A549 (cell line): Measurements from ENCODE around the gene RHBDL2. TPM values are rescaled to one million over a fixed set of nuclear protein-coding genes. Genes with fewer than 3 reads are reported as not detected.

ENCODE experiments used
- ATAC-seq, 2 experiments: fragments of 200-7000 bp in 1 of 2; fragments of >200 bp in 1 of 2; cut with Nextera tagmentation in 1 of 2; cut with Tn5 transposase in 1 of 2; 3 replicates each; pipeline versions ENCODE4 v1.8.0 to v1.9.1; 2018 to 2020; ENCODE audit warnings: mild to moderate bottlenecking in 1 of 2, moderate library complexity in 1 of 2
- CTCF ChIA-PET: fragments of 300-600 bp; sonication (Branson Sonifier 250); formaldehyde crosslinking; extraction: SDS; loops from one replicate; lab custom pipeline; 2021; ENCODE audit warnings: antibody characterized with exemption, inconsistent platforms; lab: Yijun Ruan, JAX
- POLR2A ChIA-PET: fragments of 350-600 bp; formaldehyde crosslinking; extraction: SDS; loops from one replicate; lab custom pipeline; 2021; ENCODE audit warnings: antibody characterized with exemption, inconsistent platforms; lab: Yijun Ruan, JAX
- DNase-seq, 2 experiments: peaks; one replicate each; pipeline versions ENCODE4 v3.0.0 to v3.0.0-alpha.2; 2011 to 2016; ENCODE audit warnings: low read depth in 1 of 2, low spot score in 1 of 2
- FAIRE-seq: peaks from 2 replicates; lab custom pipeline; 2011; peaks lifted over from hg19 to GRCh38; lab: Jason Lieb, UNC
- H3K27ac ChIP-seq, 2 experiments: fragments of >200 bp; sonication (Bioruptor Twin); formaldehyde crosslinking; 3 replicates each; pipeline ENCODE4 v1.5.1; 2016 to 2017
- H3K4me1 ChIP-seq: fragments of >200 bp; sonication (Bioruptor Twin); formaldehyde crosslinking; 3 replicates; pipeline ENCODE4 v1.6.1; 2016
- H3K4me2 ChIP-seq: fragments of >200 bp; sonication (Bioruptor Twin); formaldehyde crosslinking; 3 replicates; pipeline ENCODE4 v1.6.1; 2016
- H3K4me3 ChIP-seq: fragments of >200 bp; sonication (Bioruptor Twin); formaldehyde crosslinking; 3 replicates; pipeline ENCODE4 v1.5.1; 2016
- H3K9me3 ChIP-seq: fragments of >200 bp; sonication (Bioruptor Twin); formaldehyde crosslinking; 3 replicates; pipeline ENCODE4 v1.6.1; 2016
- BHLHE40 ChIP-seq: IDR thresholded peaks from 2 replicates; pipeline ENCODE4 v1.6.1; 2012; ENCODE audit warnings: low read depth, low read length, inconsistent platforms
- CBX8 ChIP-seq: fragments of 200-600 bp; sonication (generic); IDR thresholded peaks from 2 replicates; pipeline ENCODE4 v1.6.1; 2016
- CEBPB ChIP-seq, 2 experiments: fragments of >200 bp in 1 of 2; sonication (Bioruptor Twin) in 1 of 2; formaldehyde crosslinking in 1 of 2; IDR thresholded peaks; 2 replicates each; pipeline ENCODE4 v1.6.1; 2012 to 2016
- CHD4 ChIP-seq: fragments of 200-600 bp; sonication (generic); IDR thresholded peaks from 2 replicates; pipeline ENCODE4 v1.6.1; 2016; ENCODE audit warnings: antibody characterized with exemption, mild to moderate bottlenecking, borderline replicate concordance
- EHF ChIP-seq: fragments of 250-450 bp; sonication (Bioruptor Pico); IDR thresholded peaks from 2 replicates; pipeline ENCODE4 v1.5.0; 2020; ENCODE audit warnings: mild to moderate bottlenecking
- EHMT2 ChIP-seq: fragments of 200-600 bp; sonication (generic); IDR thresholded peaks from 2 replicates; pipeline ENCODE4 v1.6.1; 2016; ENCODE audit warnings: antibody characterized with exemption, low read depth, mild to moderate bottlenecking, moderate library complexity
- EP300 ChIP-seq, 2 experiments: fragments of >200 bp; sonication (Bioruptor Twin); formaldehyde crosslinking; IDR thresholded peaks; 2 replicates in 1 of 2; 3 replicates in 1 of 2; pipeline ENCODE4 v1.6.1; 2016 to 2017
- FOXS1 ChIP-seq: fragments of 250-450 bp; sonication (Bioruptor Pico); IDR thresholded peaks from 2 replicates; pipeline ENCODE4 v1.5.0; 2020; ENCODE audit warnings: mild to moderate bottlenecking, moderate library complexity
- HMGXB4 ChIP-seq: fragments of 250-450 bp; sonication (Bioruptor Pico); IDR thresholded peaks from 2 replicates; pipeline ENCODE4 v1.5.0; 2021; ENCODE audit warnings: mild to moderate bottlenecking, moderate library complexity, borderline replicate concordance
- HOXA7 ChIP-seq: fragments of 250-450 bp; sonication (Bioruptor Pico); IDR thresholded peaks from 2 replicates; pipeline ENCODE4 v1.5.0; 2020; ENCODE audit warnings: mild to moderate bottlenecking, moderate library complexity
- HOXB13 ChIP-seq: fragments of 250-450 bp; sonication (Bioruptor Pico); IDR thresholded peaks from 2 replicates; pipeline ENCODE4 v1.5.0; 2020; ENCODE audit warnings: low read depth, mild to moderate bottlenecking, moderate library complexity
- HOXB5 ChIP-seq: fragments of 250-450 bp; sonication (Bioruptor Pico); IDR thresholded peaks from 2 replicates; pipeline ENCODE4 v1.5.0; 2020; ENCODE audit warnings: mild to moderate bottlenecking, moderate library complexity
- JUN ChIP-seq, 2 experiments: fragments of >200 bp; sonication (Bioruptor Twin); formaldehyde crosslinking; IDR thresholded peaks; 2 replicates in 1 of 2; 3 replicates in 1 of 2; pipeline ENCODE4 v1.6.1; 2016 to 2017
- JUNB ChIP-seq: fragments of >200 bp; sonication (Bioruptor Twin); formaldehyde crosslinking; IDR thresholded peaks from 2 replicates; pipeline ENCODE4 v1.6.1; 2016
- KDM5A ChIP-seq: fragments of 200-600 bp; sonication (generic); IDR thresholded peaks from 2 replicates; pipeline ENCODE4 v1.6.1; 2016; ENCODE audit warnings: antibody characterized with exemption, mild to moderate bottlenecking
- MAX ChIP-seq: IDR thresholded peaks from 2 replicates; pipeline ENCODE4 v1.6.1; 2012
- MAZ ChIP-seq: fragments of 150-350 bp; IDR thresholded peaks from 2 replicates; pipeline ENCODE4 v1.6.1; 2014; ENCODE audit warnings: antibody characterized with exemption, low read depth, low read length, borderline replicate concordance
- NFE2L2 ChIP-seq: fragments of 150-350 bp; conservative IDR thresholded peaks from 2 replicates; pipeline ENCODE4 v1.6.1; 2014; ENCODE audit warnings: low read length
- NPAS2 ChIP-seq: fragments of 250-450 bp; sonication (Bioruptor Pico); IDR thresholded peaks from 2 replicates; pipeline ENCODE4 v1.8.0; 2022; ENCODE audit warnings: mild to moderate bottlenecking, moderate library complexity, borderline replicate concordance
- POLR2AphosphoS2 ChIP-seq: conservative IDR thresholded peaks from 2 replicates; pipeline ENCODE4 v1.6.1; 2012; ENCODE audit warnings: low read length, improper control_type of control experiment, inconsistent platforms
- SREBF2 ChIP-seq: fragments of 450-650 bp; IDR thresholded peaks from 2 replicates; pipeline ENCODE4 v1.6.1; 2014; ENCODE audit warnings: mild to moderate bottlenecking, moderate library complexity
- ZC3H11A ChIP-seq: fragments of 450-650 bp; IDR thresholded peaks from 2 replicates; pipeline ENCODE4 v1.6.1; 2014; ENCODE audit warnings: antibody characterized with exemption, mild to moderate bottlenecking
- ZFP36 ChIP-seq: fragments of 450-650 bp; IDR thresholded peaks from 2 replicates; pipeline ENCODE4 v1.6.1; 2014; ENCODE audit warnings: borderline replicate concordance; ENCODE audit not compliant: partially characterized antibody
- WGBS: methylation state at CpG from one replicate; pipeline ENCODE4 v1.1.6; 2017; ENCODE audit errors: missing lambda C conversion rate; 5-methylcytosine and 5-hydroxymethylcytosine counted together
- polyA plus RNA-seq, 4 experiments: library from polyadenylated mRNA; depleted of rRNA in 3 of 4; stranded (reverse); fragments of >200 nt; fragmentation: RNase III in 1 of 4; extraction: RNeasy Plus Mini Kit Qiagen cat#74134 plus additional on column Dnase treatment in 1 of 4; gene quantifications; 2 replicates in 3 of 4; 3 replicates in 1 of 4; pipeline ENCODE4 v1.2.3, GENCODE V29; 2011 to 2017
- TF ChIP-seq, protein P1 (sequence below): fragments of 200-600 bp; sonication (generic); IDR thresholded peaks from 2 replicates; pipeline ENCODE4 v1.6.1; 2016; ENCODE audit warnings: antibody characterized with exemption, mild to moderate bottlenecking, moderate library complexity
- TF ChIP-seq, protein P2 (sequence below): fragments of >200 bp; sonication (Bioruptor Twin); formaldehyde crosslinking; IDR thresholded peaks from 3 replicates; pipeline ENCODE4 v1.5.1; 2016
- TF ChIP-seq, protein P3 (sequence below): fragments of 250-450 bp; sonication (Bioruptor Pico); IDR thresholded peaks from 2 replicates; pipeline ENCODE4 v1.5.0; 2020; ENCODE audit warnings: low read depth, mild to moderate bottlenecking, moderate library complexity

The RHBDL2 gene
- polyA plus RNA-seq, 2 of the 4 experiments (the other 2 are of a cell fraction), result 2.6 to 3.6 TPM

- DNase-seq, result no peak
- Histone ChIP-seq H3K27ac (no peak overlapping the region), H3K9me3 (no peaks in the 10 kb centered on the region), H3K4me2 (no peak overlapping the region), H3K4me1 (no peaks in the 10 kb centered on the region), H3K4me3 (no peak overlapping the region)
- POLR2A ChIA-PET, result no interaction called here
- TF ChIP-seq JUNB, result no peak
- TF ChIP-seq, protein P1, sequence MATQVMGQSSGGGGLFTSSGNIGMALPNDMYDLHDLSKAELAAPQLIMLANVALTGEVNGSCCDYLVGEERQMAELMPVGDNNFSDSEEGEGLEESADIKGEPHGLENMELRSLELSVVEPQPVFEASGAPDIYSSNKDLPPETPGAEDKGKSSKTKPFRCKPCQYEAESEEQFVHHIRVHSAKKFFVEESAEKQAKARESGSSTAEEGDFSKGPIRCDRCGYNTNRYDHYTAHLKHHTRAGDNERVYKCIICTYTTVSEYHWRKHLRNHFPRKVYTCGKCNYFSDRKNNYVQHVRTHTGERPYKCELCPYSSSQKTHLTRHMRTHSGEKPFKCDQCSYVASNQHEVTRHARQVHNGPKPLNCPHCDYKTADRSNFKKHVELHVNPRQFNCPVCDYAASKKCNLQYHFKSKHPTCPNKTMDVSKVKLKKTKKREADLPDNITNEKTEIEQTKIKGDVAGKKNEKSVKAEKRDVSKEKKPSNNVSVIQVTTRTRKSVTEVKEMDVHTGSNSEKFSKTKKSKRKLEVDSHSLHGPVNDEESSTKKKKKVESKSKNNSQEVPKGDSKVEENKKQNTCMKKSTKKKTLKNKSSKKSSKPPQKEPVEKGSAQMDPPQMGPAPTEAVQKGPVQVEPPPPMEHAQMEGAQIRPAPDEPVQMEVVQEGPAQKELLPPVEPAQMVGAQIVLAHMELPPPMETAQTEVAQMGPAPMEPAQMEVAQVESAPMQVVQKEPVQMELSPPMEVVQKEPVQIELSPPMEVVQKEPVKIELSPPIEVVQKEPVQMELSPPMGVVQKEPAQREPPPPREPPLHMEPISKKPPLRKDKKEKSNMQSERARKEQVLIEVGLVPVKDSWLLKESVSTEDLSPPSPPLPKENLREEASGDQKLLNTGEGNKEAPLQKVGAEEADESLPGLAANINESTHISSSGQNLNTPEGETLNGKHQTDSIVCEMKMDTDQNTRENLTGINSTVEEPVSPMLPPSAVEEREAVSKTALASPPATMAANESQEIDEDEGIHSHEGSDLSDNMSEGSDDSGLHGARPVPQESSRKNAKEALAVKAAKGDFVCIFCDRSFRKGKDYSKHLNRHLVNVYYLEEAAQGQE, result no peak
- no peak for TF ChIP-seq ZFP36
- TF ChIP-seq HOXA7, result no peak
- no peak for TF ChIP-seq EHF
- no peak for TF ChIP-seq FOXS1
- no peak for TF ChIP-seq KDM5A
- TF ChIP-seq EP300 (IDR thresholded peaks at IDR 0.05), result no peak
- no peak for TF ChIP-seq JUN (IDR thresholded peaks at IDR 0.05)
- no peak for TF ChIP-seq SREBF2
- no peak for TF ChIP-seq CBX8
- no peak for FAIRE-seq
- CTCF ChIA-PET, result no interaction called here
- 74% methylated on average over 2 of the region's 2 CpGs for WGBS
- no peak for ATAC-seq
Measured at GRCh38 chr1:38885092-38885491, 56.5 kb downstream of the RHBDL2 start.

DNA sequence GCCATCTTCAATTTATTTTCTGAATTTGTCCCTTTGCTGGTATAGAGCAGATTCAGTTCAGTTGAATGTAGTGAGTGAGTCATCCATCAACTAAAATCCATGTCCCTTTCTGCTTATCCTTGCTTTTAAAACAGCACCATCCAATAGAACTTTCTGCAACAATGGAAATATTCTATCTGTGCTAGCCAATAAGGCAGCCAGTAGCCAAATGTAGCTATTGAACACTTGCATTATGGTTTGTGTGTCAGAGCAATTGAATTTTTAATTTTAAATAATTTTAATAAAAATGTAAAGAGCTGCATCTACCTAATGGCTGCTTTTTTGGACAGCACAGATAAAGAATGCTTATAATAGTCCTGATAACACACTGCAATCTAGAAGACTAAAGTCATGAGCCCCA lies 60.1 kb downstream of the RHBDL2 start, which contains the start of gene GJA9:
GJA9 (minus strand) TSS at position 101 of the 400 bp plus-strand sequence. CDS start 5,489 bp downstream, outside the sequence.
- no peak for FAIRE-seq
- POLR2A ChIA-PET, result no interaction called here
- H3K27ac ChIP-seq, result no peak within 1 kb of the TSS
- TF ChIP-seq EHMT2 (no peak), MAX (no peak), NFE2L2 (no peak), HOXB5 (no peak), FOXS1 (no peak), HOXB13 (CRISPR knock-in tag) (no peak), NPAS2 (CRISPR knock-in tag) (no peak), CHD4 (no peak), JUN (IDR thresholded peaks at IDR 0.05) (no peak)
- TF ChIP-seq, protein P2, sequence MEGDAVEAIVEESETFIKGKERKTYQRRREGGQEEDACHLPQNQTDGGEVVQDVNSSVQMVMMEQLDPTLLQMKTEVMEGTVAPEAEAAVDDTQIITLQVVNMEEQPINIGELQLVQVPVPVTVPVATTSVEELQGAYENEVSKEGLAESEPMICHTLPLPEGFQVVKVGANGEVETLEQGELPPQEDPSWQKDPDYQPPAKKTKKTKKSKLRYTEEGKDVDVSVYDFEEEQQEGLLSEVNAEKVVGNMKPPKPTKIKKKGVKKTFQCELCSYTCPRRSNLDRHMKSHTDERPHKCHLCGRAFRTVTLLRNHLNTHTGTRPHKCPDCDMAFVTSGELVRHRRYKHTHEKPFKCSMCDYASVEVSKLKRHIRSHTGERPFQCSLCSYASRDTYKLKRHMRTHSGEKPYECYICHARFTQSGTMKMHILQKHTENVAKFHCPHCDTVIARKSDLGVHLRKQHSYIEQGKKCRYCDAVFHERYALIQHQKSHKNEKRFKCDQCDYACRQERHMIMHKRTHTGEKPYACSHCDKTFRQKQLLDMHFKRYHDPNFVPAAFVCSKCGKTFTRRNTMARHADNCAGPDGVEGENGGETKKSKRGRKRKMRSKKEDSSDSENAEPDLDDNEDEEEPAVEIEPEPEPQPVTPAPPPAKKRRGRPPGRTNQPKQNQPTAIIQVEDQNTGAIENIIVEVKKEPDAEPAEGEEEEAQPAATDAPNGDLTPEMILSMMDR, result no peak
- no peak within 1 kb of the TSS for H3K4me3 ChIP-seq
- ATAC-seq, result no peak
- no peaks in the 10 kb centered on the region for H3K9me3 ChIP-seq
- no peak for DNase-seq
- H3K4me2 ChIP-seq, result no peak within 1 kb of the TSS
- CTCF ChIA-PET, result no interaction called here
- H3K4me1 ChIP-seq, result no peaks in the 10 kb centered on the region

DNA sequence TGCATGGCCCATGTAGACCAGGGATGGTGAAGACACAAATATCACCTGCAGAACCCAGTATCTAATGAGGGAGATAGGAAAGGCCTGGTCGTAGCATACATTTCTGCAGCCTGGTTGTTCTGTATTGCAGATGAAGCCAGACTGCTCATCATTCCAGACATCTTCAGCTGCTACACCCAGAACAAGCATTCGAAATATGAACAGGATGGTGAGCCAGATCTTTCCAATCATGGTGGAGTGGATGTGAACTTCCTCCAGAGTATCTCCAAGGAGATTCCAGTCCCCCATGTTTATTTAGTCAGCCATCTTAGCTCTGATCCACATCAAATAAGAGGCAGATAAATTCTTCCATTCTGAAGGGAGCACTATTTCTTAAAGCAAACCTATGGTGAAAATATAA lies 65.8 kb downstream of the RHBDL2 start:
- Histone ChIP-seq H3K9me3 (no peaks in the 10 kb centered on the region), H3K4me2 (no peak overlapping the region), H3K4me1 (peaks cover 10% of the 10 kb centered on the region; the same call in 2 of the 3 replicates), H3K4me3 (no peak overlapping the region), H3K27ac (no peak overlapping the region)
- WGBS, result 53% methylated on average over 2 of the region's 2 CpGs
- ATAC-seq (no peak), FAIRE-seq (no peak), DNase-seq (no peak)
- ChIA-PET POLR2A (no interaction called here), CTCF (interaction anchor here (0.6 kb wide), 1 partner anchor 175 kb away, joined by 4 read pairs; no protein-coding TSS in a partner anchor)
- TF ChIP-seq HMGXB4 (no peak), CEBPB (IDR thresholded peaks at IDR 0.05) (no peak), KDM5A (no peak), MAZ (no peak), ZFP36 (no peak), POLR2AphosphoS2 (no peak), BHLHE40 (no peak), ZC3H11A (no peak)
- TF ChIP-seq, protein P3, sequence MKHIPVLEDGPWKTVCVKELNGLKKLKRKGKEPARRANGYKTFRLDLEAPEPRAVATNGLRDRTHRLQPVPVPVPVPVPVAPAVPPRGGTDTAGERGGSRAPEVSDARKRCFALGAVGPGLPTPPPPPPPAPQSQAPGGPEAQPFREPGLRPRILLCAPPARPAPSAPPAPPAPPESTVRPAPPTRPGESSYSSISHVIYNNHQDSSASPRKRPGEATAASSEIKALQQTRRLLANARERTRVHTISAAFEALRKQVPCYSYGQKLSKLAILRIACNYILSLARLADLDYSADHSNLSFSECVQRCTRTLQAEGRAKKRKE, result no peak
